SK-N-SH treated with all-trans-retinoic acid at 6 μM for 48 hours (cell line): ENCODE measurements around the gene PTPN18.

Source experiments
- ATAC-seq: fragments of 200-7000 bp; cut with Tn5 transposase; 3 replicates; pipeline ENCODE4 v1.9.1; 2020; ENCODE audit warnings: mild to moderate bottlenecking, moderate library complexity
- ARNTL ChIP-seq: fragments of 450-650 bp; formaldehyde crosslinking; IDR thresholded peaks from 2 replicates; pipeline ENCODE4 v1.5.0; 2020; ENCODE audit warnings: low read depth, mild to moderate bottlenecking, moderate library complexity, borderline replicate concordance
- BACH2 ChIP-seq: fragments of 250-450 bp; sonication (Bioruptor Pico); IDR thresholded peaks from 2 replicates; pipeline ENCODE4 v1.9.0; 2021; ENCODE audit warnings: mild to moderate bottlenecking, borderline replicate concordance
- CSDC2 ChIP-seq: fragments of 250-450 bp; sonication (Bioruptor Pico); IDR thresholded peaks from 2 replicates; pipeline ENCODE4 v1.5.0; 2020; ENCODE audit warnings: mild to moderate bottlenecking, moderate library complexity
- GLIS3 ChIP-seq: fragments of 250-450 bp; sonication (Bioruptor Pico); IDR thresholded peaks from 2 replicates; pipeline ENCODE4 v1.5.0; 2020; ENCODE audit warnings: mild to moderate bottlenecking, moderate library complexity
- OSR1 ChIP-seq: fragments of 250-450 bp; sonication (Bioruptor Pico); IDR thresholded peaks from 2 replicates; pipeline ENCODE4 v1.8.0; 2022; ENCODE audit warnings: moderate library complexity, mild to moderate bottlenecking, inconsistent platforms
- PPARA ChIP-seq: fragments of 250-450 bp; sonication (Bioruptor Pico); IDR thresholded peaks from 2 replicates; pipeline ENCODE4 v1.5.0; 2020; ENCODE audit warnings: mild to moderate bottlenecking, borderline replicate concordance
- RARB ChIP-seq: fragments of 250-450 bp; sonication (Bioruptor Pico); IDR thresholded peaks from 2 replicates; pipeline ENCODE4 v1.8.0; 2021; ENCODE audit warnings: mild to moderate bottlenecking, moderate library complexity
- SNAI2 ChIP-seq: fragments of 250-450 bp; sonication (Bioruptor Pico); IDR thresholded peaks from 2 replicates; pipeline ENCODE4 v1.5.0; 2020; ENCODE audit warnings: mild to moderate bottlenecking, moderate library complexity
- TCF4 ChIP-seq: fragments of 250-450 bp; sonication (Bioruptor Pico); IDR thresholded peaks from 2 replicates; pipeline ENCODE4 v1.8.0; 2021; ENCODE audit warnings: mild to moderate bottlenecking, moderate library complexity, borderline replicate concordance
- TOX ChIP-seq: fragments of 250-450 bp; sonication (Bioruptor Pico); IDR thresholded peaks from 2 replicates; pipeline ENCODE4 v1.8.0; 2021; ENCODE audit warnings: mild to moderate bottlenecking, moderate library complexity, borderline replicate concordance
- ZC3H10 ChIP-seq: fragments of 250-450 bp; sonication (Bioruptor Pico); IDR thresholded peaks from 2 replicates; pipeline ENCODE4 v1.5.1; 2021; ENCODE audit warnings: mild to moderate bottlenecking, moderate library complexity
- ZFP3 ChIP-seq: fragments of 250-450 bp; sonication (Bioruptor Pico); IDR thresholded peaks from 2 replicates; pipeline ENCODE4 v1.5.0; 2020; ENCODE audit warnings: mild to moderate bottlenecking, moderate library complexity
- ZNF565 ChIP-seq: fragments of 450-650 bp; formaldehyde crosslinking; conservative IDR thresholded peaks from 2 replicates; pipeline ENCODE4 v1.5.0; 2020; ENCODE audit warnings: low read depth, mild to moderate bottlenecking, moderate library complexity
- ZNF70 ChIP-seq: fragments of 450-650 bp; formaldehyde crosslinking; IDR thresholded peaks from 2 replicates; pipeline ENCODE4 v1.5.0; 2020; ENCODE audit warnings: mild to moderate bottlenecking, moderate library complexity
- ZNF8 ChIP-seq: fragments of 450-650 bp; formaldehyde crosslinking; IDR thresholded peaks from 2 replicates; pipeline ENCODE4 v1.5.0; 2020; ENCODE audit warnings: mild to moderate bottlenecking, moderate library complexity
- TF ChIP-seq, protein P1 (sequence below): fragments of 250-450 bp; sonication (Bioruptor Pico); IDR thresholded peaks from 2 replicates; pipeline ENCODE4 v1.8.0; 2020; ENCODE audit warnings: mild to moderate bottlenecking, moderate library complexity, borderline replicate concordance
- TF ChIP-seq, protein P2 (sequence below): fragments of 250-450 bp; sonication (Bioruptor Pico); IDR thresholded peaks from 2 replicates; pipeline ENCODE4 v1.5.0; 2020; ENCODE audit warnings: mild to moderate bottlenecking, moderate library complexity
- TF ChIP-seq, protein P3 (sequence below): fragments of 250-450 bp; sonication (Bioruptor Pico); IDR thresholded peaks from 2 replicates; pipeline ENCODE4 v1.5.1; 2021; ENCODE audit warnings: mild to moderate bottlenecking, moderate library complexity
- TF ChIP-seq, protein P4 (sequence below): fragments of 250-450 bp; sonication (Bioruptor Pico); IDR thresholded peaks from 2 replicates; pipeline ENCODE4 v1.5.1; 2020; ENCODE audit warnings: low read depth, mild to moderate bottlenecking, moderate library complexity

Gene PTPN18

DNA sequence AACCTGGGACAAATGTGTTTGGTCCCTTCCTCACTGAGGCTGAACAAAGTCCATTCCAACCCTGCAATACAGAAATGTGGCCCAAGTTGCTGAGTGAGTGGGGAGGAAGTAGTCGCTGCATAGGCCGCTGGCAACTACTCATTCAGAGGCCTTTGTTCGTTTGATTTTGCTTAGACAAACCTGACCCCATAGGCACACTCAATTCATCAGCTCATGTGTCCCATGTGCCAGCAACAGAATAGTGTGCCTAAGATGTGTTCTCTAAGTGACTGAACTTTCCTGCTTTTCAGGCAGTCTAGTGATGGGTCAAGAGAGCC lies 23.0 kb downstream of the PTPN18 start:
- TF ChIP-seq ZNF70 (CRISPR knock-in tag), result no peak
- no peak for TF ChIP-seq TCF4
- TF ChIP-seq PPARA (CRISPR knock-in tag), result no peak
- no peak for TF ChIP-seq CSDC2 (CRISPR knock-in tag)
- no peak for TF ChIP-seq ZC3H10 (CRISPR knock-in tag)
- no peak for TF ChIP-seq ZNF565 (CRISPR knock-in tag)
- no peak for TF ChIP-seq RARB (CRISPR knock-in tag)
- no peak for TF ChIP-seq BACH2 (CRISPR knock-in tag)
- no peak for TF ChIP-seq OSR1 (CRISPR knock-in tag)
- no peak for TF ChIP-seq ZNF8
- TF ChIP-seq, protein P1, sequence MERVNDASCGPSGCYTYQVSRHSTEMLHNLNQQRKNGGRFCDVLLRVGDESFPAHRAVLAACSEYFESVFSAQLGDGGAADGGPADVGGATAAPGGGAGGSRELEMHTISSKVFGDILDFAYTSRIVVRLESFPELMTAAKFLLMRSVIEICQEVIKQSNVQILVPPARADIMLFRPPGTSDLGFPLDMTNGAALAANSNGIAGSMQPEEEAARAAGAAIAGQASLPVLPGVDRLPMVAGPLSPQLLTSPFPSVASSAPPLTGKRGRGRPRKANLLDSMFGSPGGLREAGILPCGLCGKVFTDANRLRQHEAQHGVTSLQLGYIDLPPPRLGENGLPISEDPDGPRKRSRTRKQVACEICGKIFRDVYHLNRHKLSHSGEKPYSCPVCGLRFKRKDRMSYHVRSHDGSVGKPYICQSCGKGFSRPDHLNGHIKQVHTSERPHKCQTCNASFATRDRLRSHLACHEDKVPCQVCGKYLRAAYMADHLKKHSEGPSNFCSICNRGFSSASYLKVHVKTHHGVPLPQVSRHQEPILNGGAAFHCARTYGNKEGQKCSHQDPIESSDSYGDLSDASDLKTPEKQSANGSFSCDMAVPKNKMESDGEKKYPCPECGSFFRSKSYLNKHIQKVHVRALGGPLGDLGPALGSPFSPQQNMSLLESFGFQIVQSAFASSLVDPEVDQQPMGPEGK (CRISPR knock-in tag), result no peak
- TF ChIP-seq, protein P2, sequence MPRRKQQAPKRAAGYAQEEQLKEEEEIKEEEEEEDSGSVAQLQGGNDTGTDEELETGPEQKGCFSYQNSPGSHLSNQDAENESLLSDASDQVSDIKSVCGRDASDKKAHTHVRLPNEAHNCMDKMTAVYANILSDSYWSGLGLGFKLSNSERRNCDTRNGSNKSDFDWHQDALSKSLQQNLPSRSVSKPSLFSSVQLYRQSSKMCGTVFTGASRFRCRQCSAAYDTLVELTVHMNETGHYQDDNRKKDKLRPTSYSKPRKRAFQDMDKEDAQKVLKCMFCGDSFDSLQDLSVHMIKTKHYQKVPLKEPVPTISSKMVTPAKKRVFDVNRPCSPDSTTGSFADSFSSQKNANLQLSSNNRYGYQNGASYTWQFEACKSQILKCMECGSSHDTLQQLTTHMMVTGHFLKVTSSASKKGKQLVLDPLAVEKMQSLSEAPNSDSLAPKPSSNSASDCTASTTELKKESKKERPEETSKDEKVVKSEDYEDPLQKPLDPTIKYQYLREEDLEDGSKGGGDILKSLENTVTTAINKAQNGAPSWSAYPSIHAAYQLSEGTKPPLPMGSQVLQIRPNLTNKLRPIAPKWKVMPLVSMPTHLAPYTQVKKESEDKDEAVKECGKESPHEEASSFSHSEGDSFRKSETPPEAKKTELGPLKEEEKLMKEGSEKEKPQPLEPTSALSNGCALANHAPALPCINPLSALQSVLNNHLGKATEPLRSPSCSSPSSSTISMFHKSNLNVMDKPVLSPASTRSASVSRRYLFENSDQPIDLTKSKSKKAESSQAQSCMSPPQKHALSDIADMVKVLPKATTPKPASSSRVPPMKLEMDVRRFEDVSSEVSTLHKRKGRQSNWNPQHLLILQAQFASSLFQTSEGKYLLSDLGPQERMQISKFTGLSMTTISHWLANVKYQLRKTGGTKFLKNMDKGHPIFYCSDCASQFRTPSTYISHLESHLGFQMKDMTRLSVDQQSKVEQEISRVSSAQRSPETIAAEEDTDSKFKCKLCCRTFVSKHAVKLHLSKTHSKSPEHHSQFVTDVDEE (CRISPR knock-in tag), result no peak
- TF ChIP-seq, all 23 proteins: peak for 0
- no peak for ATAC-seq

DNA sequence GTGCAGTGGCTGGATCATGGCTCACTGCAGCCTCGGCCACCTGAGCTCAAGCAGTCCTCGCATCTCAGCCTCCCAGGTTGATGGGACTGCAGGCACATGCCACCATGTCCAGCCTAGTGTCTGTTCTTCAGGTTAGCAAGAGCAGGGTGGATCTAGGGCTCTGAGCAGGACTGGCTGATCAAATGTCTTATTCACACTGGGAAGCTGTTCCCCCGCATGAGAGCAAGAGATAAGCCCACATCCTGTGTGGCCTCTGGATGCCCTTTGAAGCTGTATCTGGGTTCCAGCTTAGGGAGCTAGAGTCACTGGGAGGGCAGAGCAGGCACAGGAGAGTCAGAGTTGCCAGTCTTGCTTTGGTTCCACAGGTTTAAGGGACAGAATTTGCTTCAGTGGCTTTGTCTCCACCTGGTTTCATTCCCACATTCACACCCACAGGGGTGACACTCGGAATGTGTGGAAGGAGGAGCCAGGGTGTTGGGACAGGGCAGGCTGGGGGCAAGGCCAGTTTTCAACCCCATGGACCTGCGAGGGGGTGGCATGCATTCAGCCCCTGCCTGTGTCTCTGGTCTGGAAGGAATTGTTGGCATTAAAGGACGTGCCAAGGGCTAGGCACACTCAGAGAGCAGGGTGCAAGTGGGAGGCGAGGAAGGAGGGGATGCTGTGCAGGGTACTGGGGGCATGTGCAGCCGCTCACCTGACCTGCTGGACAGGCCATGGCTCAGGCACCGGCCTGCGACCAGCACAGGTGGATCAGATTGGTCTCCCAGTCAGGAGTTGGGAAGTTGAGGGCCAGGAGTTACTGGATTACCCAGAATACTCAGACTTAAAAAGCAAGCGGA lies 24.5 kb downstream of the PTPN18 start:
- TF ChIP-seq, protein P3, sequence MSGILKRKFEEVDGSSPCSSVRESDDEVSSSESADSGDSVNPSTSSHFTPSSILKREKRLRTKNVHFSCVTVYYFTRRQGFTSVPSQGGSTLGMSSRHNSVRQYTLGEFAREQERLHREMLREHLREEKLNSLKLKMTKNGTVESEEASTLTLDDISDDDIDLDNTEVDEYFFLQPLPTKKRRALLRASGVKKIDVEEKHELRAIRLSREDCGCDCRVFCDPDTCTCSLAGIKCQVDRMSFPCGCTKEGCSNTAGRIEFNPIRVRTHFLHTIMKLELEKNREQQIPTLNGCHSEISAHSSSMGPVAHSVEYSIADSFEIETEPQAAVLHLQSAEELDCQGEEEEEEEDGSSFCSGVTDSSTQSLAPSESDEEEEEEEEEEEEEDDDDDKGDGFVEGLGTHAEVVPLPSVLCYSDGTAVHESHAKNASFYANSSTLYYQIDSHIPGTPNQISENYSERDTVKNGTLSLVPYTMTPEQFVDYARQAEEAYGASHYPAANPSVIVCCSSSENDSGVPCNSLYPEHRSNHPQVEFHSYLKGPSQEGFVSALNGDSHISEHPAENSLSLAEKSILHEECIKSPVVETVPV, result no peak
- TF ChIP-seq ZNF70 (CRISPR knock-in tag) (no peak), TCF4 (no peak), ZNF8 (no peak), PPARA (CRISPR knock-in tag) (no peak), ZNF565 (CRISPR knock-in tag) (no peak), ZFP3 (no peak), TOX (CRISPR knock-in tag) (no peak), ARNTL (CRISPR knock-in tag) (no peak), GLIS3 (CRISPR knock-in tag) (no peak)
- TF ChIP-seq, protein P4, sequence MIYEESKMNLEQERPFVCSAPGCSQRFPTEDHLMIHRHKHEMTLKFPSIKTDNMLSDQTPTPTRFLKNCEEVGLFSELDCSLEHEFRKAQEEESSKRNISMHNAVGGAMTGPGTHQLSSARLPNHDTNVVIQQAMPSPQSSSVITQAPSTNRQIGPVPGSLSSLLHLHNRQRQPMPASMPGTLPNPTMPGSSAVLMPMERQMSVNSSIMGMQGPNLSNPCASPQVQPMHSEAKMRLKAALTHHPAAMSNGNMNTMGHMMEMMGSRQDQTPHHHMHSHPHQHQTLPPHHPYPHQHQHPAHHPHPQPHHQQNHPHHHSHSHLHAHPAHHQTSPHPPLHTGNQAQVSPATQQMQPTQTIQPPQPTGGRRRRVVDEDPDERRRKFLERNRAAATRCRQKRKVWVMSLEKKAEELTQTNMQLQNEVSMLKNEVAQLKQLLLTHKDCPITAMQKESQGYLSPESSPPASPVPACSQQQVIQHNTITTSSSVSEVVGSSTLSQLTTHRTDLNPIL, result no peak
- TF ChIP-seq, all 23 proteins: peak for 0
- ATAC-seq, result no peak

DNA sequence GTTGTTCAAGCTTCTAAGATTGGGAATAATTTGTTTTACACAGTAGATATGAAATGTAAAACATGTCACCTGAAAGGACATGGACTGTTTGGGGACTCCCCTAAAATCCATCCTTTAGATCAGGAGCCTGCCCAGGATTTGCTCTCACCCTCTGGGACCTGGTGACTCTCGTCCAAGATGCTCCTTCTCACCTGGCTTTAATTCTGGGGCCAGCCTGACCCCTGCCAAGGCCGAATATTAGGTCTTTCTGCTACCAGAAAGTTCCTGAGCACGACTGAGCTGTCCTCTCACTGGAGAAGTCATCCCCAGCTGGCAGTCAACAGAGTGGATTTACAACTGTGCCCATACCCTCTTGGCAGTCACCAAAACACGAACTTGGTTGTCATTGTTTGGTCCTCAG lies 25.3 kb downstream of the PTPN18 start:
- TF ChIP-seq ZNF565 (CRISPR knock-in tag) (no peak), ARNTL (CRISPR knock-in tag) (no peak), SNAI2 (CRISPR knock-in tag) (no peak), ZNF8 (no peak), PPARA (CRISPR knock-in tag) (no peak)
- TF ChIP-seq, protein P1 (CRISPR knock-in tag), result no peak
- TF ChIP-seq, protein P3, result no peak
- no peak for ATAC-seq
